HL-60/S4 (cell line): ENCODE data around the gene KL.

ENCODE experiments used
- in situ Hi-C: fragments of 300-500 bp; cut with MboI; formaldehyde crosslinking; loops from 2 replicates; pipeline ENCODE4 v1.14.3; 2022; ENCODE audit warnings: low sequenced_read_pairs

The KL gene

GRCh38 chr13:33078263-33078662 lies 62.0 kb downstream of the KL start:
- in situ Hi-C loops = no loop called here

GRCh38 chr13:33079960-33080359 lies 63.7 kb downstream of the KL start:
- in situ Hi-C loops = no loop called here

- in situ Hi-C loops = no loop called here
Observed at GRCh38 chr13:33080972-33081590, 64.9 kb downstream of the KL start.

- in situ Hi-C loops = no loop called here
Observed at GRCh38 chr13:33081666-33082065, 65.4 kb downstream of the KL start.

- in situ Hi-C loops = no loop called here
Observed at GRCh38 chr13:33083054-33083453, 66.8 kb downstream of the KL start.

- in situ Hi-C loops = no loop called here
Observed at GRCh38 chr13:33087091-33087490, 70.9 kb downstream of the KL start.

- in situ Hi-C loops = no loop called here
Observed at GRCh38 chr13:33087790-33088189, 71.6 kb downstream of the KL start.

- in situ Hi-C loops = no loop called here
Observed at GRCh38 chr13:33089311-33089710, 73.1 kb downstream of the KL start.

GRCh38 chr13:33090755-33091414 lies 74.7 kb downstream of the KL start:
- in situ Hi-C loops = no loop called here

GRCh38 chr13:33091415-33091774 lies 75.2 kb downstream of the KL start:
- in situ Hi-C loops = no loop called here

- in situ Hi-C loops = no loop called here
Observed at GRCh38 chr13:33092073-33092987, 76.1 kb downstream of the KL start.

- in situ Hi-C loops = no loop called here
Observed at GRCh38 chr13:33096886-33097605, 80.8 kb downstream of the KL start.

GRCh38 chr13:33099860-33100259 lies 83.6 kb downstream of the KL start:
- in situ Hi-C loops = no loop called here

GRCh38 chr13:33100886-33101285 lies 84.7 kb downstream of the KL start:
- in situ Hi-C loops = no loop called here

- in situ Hi-C loops = no loop called here
Observed at GRCh38 chr13:33101835-33102234, 85.6 kb downstream of the KL start.

- in situ Hi-C loops = no loop called here
Observed at GRCh38 chr13:33103457-33103856, 87.2 kb downstream of the KL start.

GRCh38 chr13:33105387-33106005 lies 89.3 kb downstream of the KL start:
- in situ Hi-C loops = no loop called here

- in situ Hi-C loops = no loop called here
Observed at GRCh38 chr13:33106656-33107360, 90.6 kb downstream of the KL start.

GRCh38 chr13:33107361-33107760 lies 91.1 kb downstream of the KL start:
- in situ Hi-C loops = no loop called here

GRCh38 chr13:33108620-33109019 lies 92.4 kb downstream of the KL start:
- in situ Hi-C loops = no loop called here
